K562 (cell line): ENCODE measurements around the gene BPIFB6. TPM values are rescaled to one million over a fixed set of nuclear protein-coding genes. Genes with fewer than 3 reads are reported as not detected.

Experiments
- ATAC-seq: fragments of 200-7000 bp; cut with Tn5 transposase; 3 replicates; pipeline ENCODE4 v1.9.1; 2020; ENCODE audit warnings: moderate library complexity
- BruUV-seq: library from RNA; stranded (reverse); fragments of 400-500 nt; replicated peaks from 2 replicates; lab custom pipeline; 2021; lab: Mats Ljungman, UMichigan
- CTCF ChIA-PET: fragments of 300-600 bp; formaldehyde crosslinking; extraction: SDS; loops from one replicate; lab custom pipeline; 2021; ENCODE audit warnings: low intra/inter-chr PET ratio; lab: Yijun Ruan, JAX
- POLR2A ChIA-PET: fragments of 300-600, 350-650 bp; sonication (Branson Sonifier 250); formaldehyde crosslinking; extraction: SDS; loops from one replicate; lab custom pipeline; 2021; ENCODE audit warnings: antibody characterized with exemption, inconsistent platforms; lab: Yijun Ruan, JAX
- DNase-seq, 4 experiments: peaks; one replicate each; pipeline versions ENCODE4 v3.0.0 to v3.0.0-alpha.2; 2011 to 2018; ENCODE audit warnings: low spot score in 3 of 4, mixed read lengths in 3 of 4; ENCODE audit errors: extremely low read depth in 1 of 4
- FAIRE-seq: peaks from 2 replicates; lab custom pipeline; 2011; peaks lifted over from hg19 to GRCh38; lab: Jason Lieb, UNC
- H2AFZ ChIP-seq: 2 replicates; pipeline ENCODE4 v1.6.0; 2011; ENCODE audit warnings: low read depth, low read length, control low read depth, inconsistent platforms
- H3K27ac ChIP-seq: fragments of 200-600 bp; 3 replicates; pipeline ENCODE4 v1.8.0; 2011; ENCODE audit warnings: low read depth, mild to moderate bottlenecking, control low read depth, inconsistent platforms, low read length, moderate library complexity, mixed read lengths; ENCODE audit errors: extremely low read depth
- H3K27me3 ChIP-seq, 2 experiments: fragments of 300-600 bp in 1 of 2; 2 replicates in 1 of 2; 3 replicates in 1 of 2; pipeline versions ENCODE4 v1.6.0 to v1.8.0; 2011; ENCODE audit warnings: inconsistent platforms in 2 of 2, low read length in 2 of 2, mild to moderate bottlenecking in 1 of 2, mixed read lengths in 1 of 2, moderate library complexity in 1 of 2; ENCODE audit not compliant: control insufficient read depth in 2 of 2, insufficient read depth in 2 of 2
- H3K36me3 ChIP-seq: fragments of 300-600 bp; 3 replicates; pipeline ENCODE4 v1.8.0; 2011; ENCODE audit warnings: mild to moderate bottlenecking, low read length, inconsistent platforms; ENCODE audit not compliant: control insufficient read depth, insufficient read depth
- H3K4me1 ChIP-seq, 2 experiments: fragments of 200-600 bp in 1 of 2; replicated peaks in 1 of 2; 2 replicates in 1 of 2; 3 replicates in 1 of 2; pipeline versions ENCODE4 v1.5.1 to v1.8.0; 2011; ENCODE audit warnings: inconsistent platforms in 2 of 2, low read length in 2 of 2, mild to moderate bottlenecking in 1 of 2, mixed read lengths in 1 of 2, moderate library complexity in 1 of 2; ENCODE audit not compliant: control insufficient read depth in 2 of 2, insufficient read depth in 2 of 2
- H3K4me2 ChIP-seq: 2 replicates; pipeline ENCODE4 v1.6.1; 2011; ENCODE audit warnings: low read length, control low read depth, inconsistent platforms, mixed read lengths; ENCODE audit not compliant: insufficient read depth
- H3K4me3 ChIP-seq: fragments of 200-600 bp; sonication (generic), shearing (Covaris generic); 2 replicates; pipeline ENCODE4 v1.5.1; 2016; ENCODE audit warnings: control low read depth, inconsistent platforms
- H3K79me2 ChIP-seq: fragments of 200-600 bp; 3 replicates; pipeline ENCODE4 v1.8.0; 2011; ENCODE audit warnings: low read length, inconsistent platforms; ENCODE audit not compliant: control insufficient read depth, insufficient read depth
- H3K9ac ChIP-seq, 2 experiments: 2 replicates each; pipeline versions ENCODE4 v1.6.0 to v1.6.1; 2011; ENCODE audit warnings: low read depth in 2 of 2, low read length in 2 of 2, control low read depth in 1 of 2, inconsistent platforms in 1 of 2, mild to moderate bottlenecking in 1 of 2, mixed read lengths in 1 of 2; ENCODE audit not compliant: insufficient read depth in 1 of 2
- H3K9me1 ChIP-seq: one replicate; pipeline ENCODE4 v1.6.0; 2011; ENCODE audit warnings: inconsistent platforms, mild to moderate bottlenecking, low read length, moderate library complexity; ENCODE audit not compliant: control insufficient read depth, insufficient read depth
- H3K9me3 ChIP-seq: replicated peaks from 2 replicates; pipeline ENCODE4 v1.5.1; 2011; ENCODE audit warnings: low read depth, low read length, inconsistent platforms; ENCODE audit not compliant: control insufficient read depth, insufficient read depth
- H4K20me1 ChIP-seq: replicated peaks from 2 replicates; pipeline ENCODE4 v1.6.1; 2011; ENCODE audit warnings: low read length, inconsistent platforms, mixed read lengths; ENCODE audit not compliant: control insufficient read depth, insufficient read depth
- BCL6 ChIP-seq: fragments of 250-450 bp; sonication (Bioruptor Pico); IDR thresholded peaks from 2 replicates; pipeline ENCODE4 v1.4.0; 2020
- BCOR ChIP-seq: fragments of 450-650 bp; IDR thresholded peaks from 2 replicates; pipeline ENCODE4 v1.6.1; 2016
- RBM25 ChIP-seq: fragments of 200-400 bp; formaldehyde crosslinking; IDR thresholded peaks from 2 replicates; pipeline ENCODE4 v1.6.1; 2018; ENCODE audit warnings: low read length, low read depth, moderate library complexity; ENCODE audit not compliant: severe bottlenecking
- ZNF23 ChIP-seq: fragments of 250-450 bp; sonication (Bioruptor Pico); IDR thresholded peaks from 2 replicates; pipeline ENCODE4 v1.4.0; 2020; ENCODE audit warnings: mild to moderate bottlenecking
- ZNF668 ChIP-seq: fragments of 250-450 bp; sonication (Bioruptor Pico); IDR thresholded peaks from 2 replicates; pipeline ENCODE4 v1.8.0; 2022; ENCODE audit warnings: mild to moderate bottlenecking, inconsistent platforms
- WGBS: fragments of 100-300 bp; shearing (Covaris generic); methylation state at CpG from one replicate; pipeline ENCODE4 v1.1.6; 2016; ENCODE audit warnings: low coverage, mixed read lengths; ENCODE audit not compliant: insufficient coverage; ENCODE audit errors: missing lambda C conversion rate; 5-methylcytosine and 5-hydroxymethylcytosine counted together
- in situ Hi-C: fragments of 300-500 bp; cut with MboI; formaldehyde crosslinking; loops from 4 replicates; pipeline ENCODE4 v1.15.0; 2018; ENCODE audit warnings: inconsistent platforms, mixed read lengths
- intact Hi-C: fragments of 100-400 bp; cut with micrococcal nuclease; formaldehyde crosslinking; loops from 2 replicates; pipeline ENCODE4 v1.14.2; 2022
- polyA plus RNA-seq, 8 experiments: library from polyadenylated mRNA; depleted of rRNA in 4 of 8; stranded (reverse) in 5 of 8; unstranded in 3 of 8; fragments of >200 nt; fragmentation: Nextera tagmentation in 2 of 8; fragmentation: Illumina TruSeq in 1 of 8; extraction: Ambion mirVana in 2 of 8; extraction: Trizol in 1 of 8; gene quantifications; 2 replicates each; pipeline versions ENCODE4 v1.2.1 to v1.2.3, GENCODE V29; 2011 to 2014; ENCODE audit warnings: inconsistent platforms in 1 of 8, missing spikeins in 1 of 8
- total RNA-seq, 7 experiments: library from RNA; depleted of rRNA in 6 of 7; stranded (reverse); fragments of >200 nt in 6 of 7; fragmentation: Illumina TruSeq in 2 of 7; extraction: Trizol in 2 of 7; gene quantifications; 2 replicates each; pipeline versions ENCODE4 v1.2.1 to v1.2.3, GENCODE V29; 2011 to 2021; ENCODE audit warnings: low replicate concordance in 1 of 7

Gene BPIFB6
- total and polyA plus RNA-seq, 9 of the 15 experiments (the other 6 are each of a cell fraction or from before 2014, with no cell fraction given), result not detected

- no peak for TF ChIP-seq ZNF668 (CRISPR knock-in tag)
- TF ChIP-seq ZNF23 (CRISPR knock-in tag), result no peak
Measured at GRCh38 chr20:32986331-32986966, 45.0 kb upstream of the BPIFB6 start (continued).

- no peak for FAIRE-seq
- CTCF ChIA-PET, result no interaction called here
- WGBS, result 1% methylated on average over 9 of the region's 11 CpGs
- in situ Hi-C loops (no loop called here), intact Hi-C loops (no loop called here)
- Histone ChIP-seq H3K9me1 (no peaks in the 10 kb centered on the region), H3K4me3 (no peak overlapping the region), H3K27ac (no peak overlapping the region), H3K27me3 (peaks cover 4 to 36% of the 10 kb centered on the region in 2 experiments; a peak in 4 of 5 replicates), H3K9me3 (no peaks in the 10 kb centered on the region), H3K79me2 (no peaks in the 10 kb centered on the region), H3K36me3 (no peaks in the 10 kb centered on the region), H4K20me1 (0 out of 2 replicates have a peak, but pooled peaks cover 11% of the 10 kb centered on the region), H3K4me1 (no peaks in the 10 kb centered on the region; a peak in 1 of 5 replicates), H3K4me2 (no peak overlapping the region), H3K9ac (no peak overlapping the region), H2AFZ (no peak overlapping the region)
- POLR2A ChIA-PET, result interaction anchor here (0.6 kb wide), 1 partner anchor 190 kb away, joined by 3 read pairs; no protein-coding TSS in a partner anchor
- no peak for DNase-seq
- BruUV-seq, result no TSS peak
- TF ChIP-seq BCOR (peak; percentile 42; the same call in 1 of the 2 replicates), BCL6 (CRISPR knock-in tag) (no peak), RBM25 (peak; percentile 67)
- ATAC-seq, result no peak
Measured at GRCh38 chr20:32987044-32987825, 44.2 kb upstream of the BPIFB6 start.
